GM12865 (cell line): ENCODE measurements around the gene NYNRIN.

Source experiments
- DNase-seq: peaks from one replicate; pipeline ENCODE4 v3.0.0; 2010; ENCODE audit warnings: low read depth
- H3K4me3 ChIP-seq: 2 replicates; pipeline ENCODE4 v1.5.1; 2011; ENCODE audit warnings: mild to moderate bottlenecking, low read depth, low read length, control low read depth
- CTCF ChIP-seq: IDR thresholded peaks from 2 replicates; pipeline ENCODE4 v1.5.1; 2011; ENCODE audit warnings: low read length, control low read depth, low read depth, inconsistent platforms; ENCODE audit not compliant: insufficient read depth; ENCODE audit errors: missing control alignments

NYNRIN gene

GRCh38 chr14:24463884-24464785 is 65.3 kb downstream of the NYNRIN start:
- TF ChIP-seq CTCF: no peak
- no peak overlapping the region for H3K4me3 ChIP-seq
- no peak for DNase-seq

- no peak for DNase-seq
- H3K4me3 ChIP-seq: no peak overlapping the region
- TF ChIP-seq CTCF: no peak
These were observed 66.6 kb downstream of the NYNRIN start for GRCh38 chr14:24465368-24465767.

DNA sequence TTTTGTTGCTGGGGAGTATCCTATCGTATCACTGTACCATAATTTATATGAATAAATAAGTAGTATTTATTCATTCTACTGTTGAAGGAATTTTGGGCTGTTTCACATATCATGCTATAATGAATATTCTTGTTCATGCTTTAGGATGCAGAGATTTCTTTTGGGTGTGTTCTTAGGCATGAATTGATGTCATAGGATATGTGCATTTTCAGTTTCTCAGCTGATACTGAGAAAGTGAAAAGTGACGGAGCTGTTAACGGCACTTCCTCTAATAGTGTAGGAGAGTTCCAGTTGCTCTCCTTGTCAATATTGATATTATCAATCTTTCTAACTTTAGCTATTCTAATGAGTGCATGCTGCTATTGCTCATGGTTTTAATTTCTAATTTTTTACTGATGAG is 67.0 kb downstream of the NYNRIN start:
- H3K4me3 ChIP-seq: no peak overlapping the region
- DNase-seq: no peak
- TF ChIP-seq CTCF: no peak
